ENCODE measurements around the gene GANC.

- TF ChIP-seq CTCF (IDR thresholded peaks at IDR 0.05) (no peak), POLR2AphosphoS5 (IDR thresholded peaks at IDR 0.05) (no peak), POLR2A (IDR thresholded peaks at IDR 0.05) (no peak), EP300 (IDR thresholded peaks at IDR 0.05; ENCODE audit: low read depth) (no peak)
Observed at GRCh38 chr15:42405863-42406482, 133.0 kb downstream of the GANC start.
